Neutrophil (primary cell): ENCODE results near the gene RB1.
A peak's percentile ranks its signal among the peaks of the same experiment; 100 is the strongest.
"Not testable (repeated sequence)": the region's sequence is repeated elsewhere in the genome, so short reads cannot be mapped to it uniquely, and the experiment has no call there.

ENCODE experiments used
- H3K27ac ChIP-seq: fragments of 200-600 bp; sonication (generic); 2 replicates; pipeline ENCODE4 v1.5.1; 2016; ENCODE audit warnings: mild to moderate bottlenecking, moderate library complexity
- H3K27me3 ChIP-seq: fragments of 200-600 bp; sonication (generic); 2 replicates; pipeline ENCODE4 v1.6.0; 2016; ENCODE audit warnings: mild to moderate bottlenecking
- H3K36me3 ChIP-seq: fragments of 200-600 bp; sonication (generic); 2 replicates; pipeline ENCODE4 v1.5.1; 2017
- H3K4me1 ChIP-seq, 2 experiments: fragments of 200-600 bp in 1 of 2; sonication (generic) in 1 of 2; 1 replicate in 1 of 2; 2 replicates in 1 of 2; pipeline versions ENCODE4 v1.5.1 to v1.6.1; 2013 to 2016; ENCODE audit warnings: low read depth in 1 of 2, low read length in 1 of 2, mild to moderate bottlenecking in 1 of 2, moderate library complexity in 1 of 2; ENCODE audit not compliant: control insufficient read depth in 1 of 2, insufficient read depth in 1 of 2
- H3K4me3 ChIP-seq, 2 experiments: fragments of 200-600 bp in 1 of 2; sonication (generic) in 1 of 2; 1 replicate in 1 of 2; 2 replicates in 1 of 2; pipeline ENCODE4 v1.5.1; 2013 to 2016; ENCODE audit warnings: low read depth in 1 of 2, low read length in 1 of 2, mild to moderate bottlenecking in 1 of 2, moderate library complexity in 1 of 2
- H3K9me3 ChIP-seq: fragments of 200-600 bp; sonication (generic); 2 replicates; pipeline ENCODE4 v1.5.1; 2016
- TF ChIP-seq, protein P1 (sequence below): fragments of 200-600 bp; sonication (generic); IDR thresholded peaks from 2 replicates; pipeline ENCODE4 v1.5.1; 2016; ENCODE audit warnings: antibody characterized with exemption

Gene RB1

DNA sequence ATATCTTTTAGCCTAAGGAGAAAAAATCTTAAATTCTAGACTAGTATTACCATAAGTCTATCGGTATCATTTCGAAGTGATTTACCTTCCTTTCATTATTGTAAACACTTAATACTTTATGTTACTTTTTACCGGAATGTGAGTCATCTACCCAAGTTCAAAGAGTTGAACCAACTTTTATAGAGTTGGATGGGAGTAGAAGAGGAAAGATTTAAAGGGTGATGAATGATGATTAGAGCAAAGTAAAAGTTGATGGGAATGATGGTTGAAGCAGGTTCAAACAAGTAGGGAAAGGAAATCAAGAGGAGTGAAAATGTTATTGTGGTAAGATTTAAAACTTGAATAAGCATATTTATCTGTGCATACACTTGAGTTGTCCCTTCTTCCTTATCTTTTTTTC, 120.7 kb downstream of the RB1 start:
- H3K4me3 ChIP-seq, result no peak overlapping the region
- H3K27me3 ChIP-seq, result no peaks in the 10 kb centered on the region
- H3K9me3 ChIP-seq, result no peaks in the 10 kb centered on the region
- H3K4me1 ChIP-seq, result no peaks in the 10 kb centered on the region
- H3K27ac ChIP-seq, result no peak overlapping the region
- TF ChIP-seq, protein P1, sequence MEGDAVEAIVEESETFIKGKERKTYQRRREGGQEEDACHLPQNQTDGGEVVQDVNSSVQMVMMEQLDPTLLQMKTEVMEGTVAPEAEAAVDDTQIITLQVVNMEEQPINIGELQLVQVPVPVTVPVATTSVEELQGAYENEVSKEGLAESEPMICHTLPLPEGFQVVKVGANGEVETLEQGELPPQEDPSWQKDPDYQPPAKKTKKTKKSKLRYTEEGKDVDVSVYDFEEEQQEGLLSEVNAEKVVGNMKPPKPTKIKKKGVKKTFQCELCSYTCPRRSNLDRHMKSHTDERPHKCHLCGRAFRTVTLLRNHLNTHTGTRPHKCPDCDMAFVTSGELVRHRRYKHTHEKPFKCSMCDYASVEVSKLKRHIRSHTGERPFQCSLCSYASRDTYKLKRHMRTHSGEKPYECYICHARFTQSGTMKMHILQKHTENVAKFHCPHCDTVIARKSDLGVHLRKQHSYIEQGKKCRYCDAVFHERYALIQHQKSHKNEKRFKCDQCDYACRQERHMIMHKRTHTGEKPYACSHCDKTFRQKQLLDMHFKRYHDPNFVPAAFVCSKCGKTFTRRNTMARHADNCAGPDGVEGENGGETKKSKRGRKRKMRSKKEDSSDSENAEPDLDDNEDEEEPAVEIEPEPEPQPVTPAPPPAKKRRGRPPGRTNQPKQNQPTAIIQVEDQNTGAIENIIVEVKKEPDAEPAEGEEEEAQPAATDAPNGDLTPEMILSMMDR, result no peak
- no peaks in the 10 kb centered on the region for H3K36me3 ChIP-seq

DNA sequence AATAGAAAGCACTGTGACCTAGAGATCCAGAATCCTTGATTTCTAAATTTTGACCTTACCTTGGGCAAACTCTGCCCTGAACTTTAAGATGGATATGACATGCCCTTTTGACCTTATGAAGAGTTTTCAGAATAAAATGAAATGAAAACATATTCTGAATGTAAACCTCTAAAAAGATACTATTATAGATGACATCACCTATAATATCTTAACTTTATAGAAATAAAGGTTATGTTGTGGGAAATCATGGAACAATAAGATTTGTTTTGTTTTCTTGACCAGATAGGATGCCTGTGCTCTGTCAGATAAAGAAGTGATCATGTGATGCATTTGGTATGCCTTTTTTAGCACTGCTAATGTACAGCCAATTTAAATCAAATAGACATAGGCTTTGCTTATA, 122.5 kb downstream of the RB1 start:
- Histone ChIP-seq H3K4me3 (no peak overlapping the region), H3K27me3 (no peaks in the 10 kb centered on the region), H3K27ac (no peak overlapping the region), H3K4me1 (no peaks in the 10 kb centered on the region), H3K36me3 (no peaks in the 10 kb centered on the region), H3K9me3 (no peaks in the 10 kb centered on the region)
- TF ChIP-seq, protein P1, result no peak

GRCh38 chr13:48426755-48427298, 123.3 kb downstream of the RB1 start:
- H3K4me3 ChIP-seq, H3K4me1 ChIP-seq, H3K36me3 ChIP-seq, H3K9me3 ChIP-seq, H3K27me3 ChIP-seq: not testable (repeated sequence)
- H3K27ac ChIP-seq, result peak overlapping the region; percentile 19

GRCh38 chr13:48429036-48429435, 125.5 kb downstream of the RB1 start:
- H3K36me3 ChIP-seq, result no peaks in the 10 kb centered on the region
- H3K27me3 ChIP-seq, result no peaks in the 10 kb centered on the region
- no peaks in the 10 kb centered on the region for H3K4me1 ChIP-seq
- H3K4me3 ChIP-seq, result no peak overlapping the region
- TF ChIP-seq, protein P1, result no peak
- no peak overlapping the region for H3K27ac ChIP-seq
- no peaks in the 10 kb centered on the region for H3K9me3 ChIP-seq

DNA sequence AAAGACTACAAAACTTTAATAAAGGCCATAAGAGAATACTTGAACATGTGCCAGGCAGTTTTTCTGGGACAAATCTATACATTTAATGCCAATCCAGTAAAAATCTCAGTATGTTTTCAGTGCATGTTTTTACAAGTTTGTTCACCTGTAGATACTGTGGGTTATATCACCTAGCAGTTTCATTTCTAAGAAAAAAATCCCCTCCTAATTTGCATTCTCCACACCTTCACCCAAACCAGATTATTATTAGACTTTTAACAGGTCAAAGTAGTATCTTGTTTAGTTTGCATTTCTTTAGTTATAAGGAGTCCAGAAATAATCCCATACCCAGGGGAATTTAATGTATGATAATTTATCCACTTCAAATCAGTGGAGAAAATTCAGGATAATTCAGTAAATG, 126.3 kb downstream of the RB1 start:
- no peaks in the 10 kb centered on the region for H3K9me3 ChIP-seq
- no peaks in the 10 kb centered on the region for H3K27me3 ChIP-seq
- TF ChIP-seq, protein P1, result no peak
- H3K4me3 ChIP-seq, result no peak overlapping the region
- no peak overlapping the region for H3K27ac ChIP-seq
- no peaks in the 10 kb centered on the region for H3K4me1 ChIP-seq
- H3K36me3 ChIP-seq, result no peaks in the 10 kb centered on the region

- Histone ChIP-seq H3K9me3 (no peaks in the 10 kb centered on the region), H3K36me3 (no peaks in the 10 kb centered on the region), H3K27me3 (no peaks in the 10 kb centered on the region), H3K4me3 (no peak overlapping the region), H3K4me1 (no peaks in the 10 kb centered on the region), H3K27ac (no peak overlapping the region)
- TF ChIP-seq, protein P1, result no peak
Observed at GRCh38 chr13:48431431-48431830, 127.9 kb downstream of the RB1 start.
